Suprapubic skin (tissue), 3 donors: ENCODE measurements around the gene RELN.

Source experiments
- EP300 ChIP-seq: sonication (generic); formaldehyde crosslinking; IDR thresholded peaks from one replicate; pipeline ENCODE4 v1.6.1; 2017; ENCODE audit warnings: antibody characterized with exemption
- TF ChIP-seq, protein P1 (sequence below), 2 donors: fragments of 200-600 bp in 1 of 2; fragments of 450-650 bp in 1 of 2; sonication (generic) in 1 of 2; IDR thresholded peaks; one replicate each; pipeline ENCODE4 v1.5.1; 2016 to 2019; ENCODE audit warnings: antibody characterized with exemption in 2 of 2, mild to moderate bottlenecking in 1 of 2, moderate library complexity in 1 of 2

DNA sequence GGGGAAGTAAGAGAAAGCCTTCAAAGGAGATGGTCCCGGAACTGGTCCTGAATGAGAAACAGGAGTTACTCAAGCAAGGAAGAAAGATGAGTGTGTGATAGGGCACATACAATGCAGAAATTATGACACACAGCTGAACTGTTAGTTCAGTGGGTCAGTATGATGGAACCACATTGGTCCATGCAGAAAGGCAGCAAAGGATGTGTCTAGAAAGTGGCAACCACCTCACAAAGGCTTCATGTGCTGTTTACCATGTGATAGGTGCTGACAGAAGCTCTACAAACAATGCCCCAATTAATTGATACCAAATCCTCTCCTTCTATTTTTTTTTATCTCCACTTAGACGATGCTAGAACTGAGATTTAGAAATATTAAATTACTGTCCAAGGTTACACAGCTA, 258.3 kb downstream of the RELN start:
- no peak for TF ChIP-seq EP300
- TF ChIP-seq, protein P1, sequence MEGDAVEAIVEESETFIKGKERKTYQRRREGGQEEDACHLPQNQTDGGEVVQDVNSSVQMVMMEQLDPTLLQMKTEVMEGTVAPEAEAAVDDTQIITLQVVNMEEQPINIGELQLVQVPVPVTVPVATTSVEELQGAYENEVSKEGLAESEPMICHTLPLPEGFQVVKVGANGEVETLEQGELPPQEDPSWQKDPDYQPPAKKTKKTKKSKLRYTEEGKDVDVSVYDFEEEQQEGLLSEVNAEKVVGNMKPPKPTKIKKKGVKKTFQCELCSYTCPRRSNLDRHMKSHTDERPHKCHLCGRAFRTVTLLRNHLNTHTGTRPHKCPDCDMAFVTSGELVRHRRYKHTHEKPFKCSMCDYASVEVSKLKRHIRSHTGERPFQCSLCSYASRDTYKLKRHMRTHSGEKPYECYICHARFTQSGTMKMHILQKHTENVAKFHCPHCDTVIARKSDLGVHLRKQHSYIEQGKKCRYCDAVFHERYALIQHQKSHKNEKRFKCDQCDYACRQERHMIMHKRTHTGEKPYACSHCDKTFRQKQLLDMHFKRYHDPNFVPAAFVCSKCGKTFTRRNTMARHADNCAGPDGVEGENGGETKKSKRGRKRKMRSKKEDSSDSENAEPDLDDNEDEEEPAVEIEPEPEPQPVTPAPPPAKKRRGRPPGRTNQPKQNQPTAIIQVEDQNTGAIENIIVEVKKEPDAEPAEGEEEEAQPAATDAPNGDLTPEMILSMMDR (IDR thresholded peaks at IDR 0.05), result no peak
